Measurements from ENCODE around the gene URB1. TPM values are rescaled to one million over a fixed set of nuclear protein-coding genes. Genes with fewer than 3 reads are reported as not detected.

Gene URB1
- total RNA-seq, 2 donors from 2014 or later = 15.4 to 16.7 TPM

DNA sequence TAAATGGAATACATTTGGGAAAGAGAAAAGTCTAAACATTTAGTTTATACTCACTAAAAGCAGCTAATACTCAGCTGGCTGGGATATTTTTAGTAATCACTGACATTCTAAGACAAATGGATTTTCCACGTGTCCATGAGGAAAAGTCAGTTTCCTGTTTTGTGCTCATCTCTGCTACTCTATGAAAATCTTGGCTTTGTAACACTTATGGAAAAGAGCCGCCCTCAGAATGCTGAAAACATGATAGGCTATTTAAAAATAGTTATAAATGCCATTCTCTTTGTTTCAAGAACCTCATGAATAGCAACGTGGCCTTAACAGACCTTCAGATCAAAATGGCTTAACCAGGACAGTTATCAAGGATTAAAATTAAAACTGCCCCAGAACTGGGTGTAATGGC is 64.2 kb downstream of the URB1 start:
- Mint-ChIP-seq H3K4me3 (no peak overlapping the region), H3K27ac (no peak overlapping the region), H3K36me3 (ENCODE audit: insufficient read depth in 2 of 2) (peaks cover 11 to 49% of the 10 kb centered on the region in 2 donors), H3K9me3 (no peaks in the 10 kb centered on the region), H3K27me3 (ENCODE audit: low read depth) (no peaks in the 10 kb centered on the region), H3K4me1 (ENCODE audit: low read depth) (peaks cover 7% of the 10 kb centered on the region)
- ATAC-seq (replicated peaks in 1 of 2) (no peak), DNase-seq (no peak)

DNA sequence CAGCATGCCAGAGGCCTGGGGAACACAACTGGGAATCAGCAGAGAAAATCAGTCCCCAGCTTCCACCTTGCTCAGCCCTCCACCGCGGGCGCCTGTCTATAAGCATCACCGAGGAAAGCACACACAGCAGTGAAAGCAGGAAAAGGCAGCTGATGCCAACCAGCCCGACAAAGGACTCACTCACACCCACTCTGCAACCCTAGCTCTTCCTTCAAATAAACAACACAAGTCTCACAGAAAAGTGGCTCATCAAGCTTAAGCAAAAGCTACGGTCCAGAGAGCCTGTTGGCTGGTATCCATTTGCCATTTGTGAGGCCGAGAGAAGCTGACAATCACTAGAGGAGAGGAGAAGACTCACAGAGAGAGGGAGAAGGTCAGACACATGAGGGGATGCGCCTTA is 67.1 kb downstream of the URB1 start:
- peaks cover 11 to 44% of the 10 kb centered on the region in 2 donors for H3K36me3 Mint-ChIP-seq (ENCODE audit: insufficient read depth in 2 of 2)
- H3K27me3 Mint-ChIP-seq (ENCODE audit: low read depth) = no peaks in the 10 kb centered on the region
- ATAC-seq (replicated peaks in 1 of 2) (no peak), DNase-seq (no peak)
- H3K9me3 Mint-ChIP-seq = no peaks in the 10 kb centered on the region
- peaks cover 7% of the 10 kb centered on the region for H3K4me1 Mint-ChIP-seq (ENCODE audit: low read depth)
- no peak overlapping the region for H3K27ac Mint-ChIP-seq
- no peak overlapping the region for H3K4me3 Mint-ChIP-seq

DNA sequence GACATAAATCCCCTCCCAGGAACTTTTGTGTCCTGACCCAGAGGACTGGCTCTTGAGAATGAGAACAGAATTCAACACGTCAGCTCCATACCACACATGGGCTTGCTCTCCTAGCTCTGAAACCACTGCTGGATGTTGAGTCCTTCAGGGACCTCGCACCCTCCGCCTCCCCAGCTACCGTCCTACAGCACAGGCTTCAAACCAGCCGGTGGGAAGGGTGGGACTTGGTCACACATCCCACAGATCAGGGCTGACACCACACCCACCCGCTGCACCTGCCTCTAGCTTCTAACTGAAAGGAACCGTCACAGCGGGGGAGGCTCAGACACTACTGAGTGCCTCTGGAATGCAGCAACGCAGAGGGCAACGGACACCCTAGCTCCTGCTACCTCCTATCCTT is 70.1 kb downstream of the URB1 start:
- Mint-ChIP-seq H3K27me3 (ENCODE audit: low read depth) (no peaks in the 10 kb centered on the region), H3K4me1 (ENCODE audit: low read depth) (peaks cover 7% of the 10 kb centered on the region), H3K4me3 (no peak overlapping the region), H3K9me3 (no peaks in the 10 kb centered on the region), H3K36me3 (ENCODE audit: insufficient read depth in 2 of 2) (peaks cover 11 to 35% of the 10 kb centered on the region in 2 donors), H3K27ac (no peak overlapping the region)
- ATAC-seq (replicated peaks in 1 of 2) = no peak
- DNase-seq = no peak

DNA sequence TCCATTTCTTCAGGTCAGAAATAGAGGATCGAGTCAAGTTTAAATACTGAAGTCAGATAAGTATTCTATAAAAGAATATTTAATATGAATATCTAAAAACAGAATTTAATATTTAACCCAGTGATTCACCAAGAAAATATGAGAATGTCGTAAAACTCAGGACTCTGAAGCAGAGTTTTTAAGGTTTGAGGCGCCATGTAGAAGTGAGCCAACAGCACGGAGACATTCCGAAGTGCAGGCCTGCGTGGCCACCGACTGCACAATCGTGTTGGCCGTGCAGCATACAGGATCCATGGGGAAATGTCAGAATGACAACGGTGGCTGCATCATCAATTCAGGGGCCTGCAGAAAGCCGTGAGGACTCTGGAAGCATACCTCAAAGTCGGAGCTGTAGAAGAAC is 70.7 kb downstream of the URB1 start:
- Mint-ChIP-seq H3K36me3 (ENCODE audit: insufficient read depth in 2 of 2) (peaks cover 11 to 31% of the 10 kb centered on the region in 2 donors), H3K9me3 (no peaks in the 10 kb centered on the region), H3K27me3 (ENCODE audit: low read depth) (no peaks in the 10 kb centered on the region), H3K4me1 (ENCODE audit: low read depth) (peaks cover 7% of the 10 kb centered on the region), H3K4me3 (no peak overlapping the region), H3K27ac (no peak overlapping the region)
- ATAC-seq (replicated peaks in 1 of 2) = no peak
- no peak for DNase-seq

DNA sequence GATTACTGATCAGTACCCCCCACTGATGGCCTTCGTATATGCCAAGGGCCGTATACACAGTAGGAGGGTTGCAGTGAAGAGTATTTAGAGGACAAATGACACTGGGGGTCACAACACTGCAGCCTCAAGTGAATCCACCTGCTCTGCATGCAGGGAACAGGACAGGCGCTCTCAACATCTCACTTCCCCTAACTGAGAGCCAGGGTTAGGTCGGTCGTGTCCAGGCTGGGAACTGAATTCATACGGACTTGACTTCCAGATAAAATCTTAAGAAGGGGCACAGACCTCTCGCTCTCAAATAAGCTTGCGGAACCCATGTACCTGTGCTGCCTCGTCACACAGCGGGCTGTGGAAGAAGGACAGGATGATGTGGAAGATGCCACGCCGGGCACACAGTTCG is 71.3 kb downstream of the URB1 start:
- Mint-ChIP-seq H3K27ac (no peak overlapping the region), H3K27me3 (ENCODE audit: low read depth) (no peaks in the 10 kb centered on the region), H3K36me3 (ENCODE audit: insufficient read depth in 2 of 2) (peaks cover 8 to 26% of the 10 kb centered on the region in 2 donors), H3K4me3 (no peak overlapping the region), H3K9me3 (no peaks in the 10 kb centered on the region), H3K4me1 (ENCODE audit: low read depth) (peaks cover 4% of the 10 kb centered on the region)
- no peak for DNase-seq
- ATAC-seq (replicated peaks in 1 of 2) = no peak

DNA sequence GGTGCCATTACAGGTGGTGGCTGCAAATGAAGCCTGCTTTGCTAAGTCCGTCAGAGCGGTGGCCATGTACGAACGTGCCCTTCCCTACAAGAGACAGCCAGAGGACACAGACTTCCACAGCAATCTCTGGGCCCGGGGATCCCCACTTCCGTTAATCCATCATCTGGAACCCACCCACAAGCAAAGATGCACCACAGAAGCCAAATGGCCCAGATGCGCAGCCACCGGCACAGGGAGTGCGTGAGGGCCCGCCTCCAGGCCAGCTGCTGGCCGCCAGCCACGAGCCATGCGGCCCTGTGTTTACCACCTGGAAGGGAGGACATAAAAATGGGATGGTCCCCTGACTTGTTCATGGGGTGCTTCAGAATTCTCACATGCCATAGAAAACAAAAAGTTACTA is 72.1 kb downstream of the URB1 start:
- no peaks in the 10 kb centered on the region for H3K9me3 Mint-ChIP-seq
- H3K4me1 Mint-ChIP-seq (ENCODE audit: low read depth) = no peaks in the 10 kb centered on the region
- no peak overlapping the region for H3K4me3 Mint-ChIP-seq
- ATAC-seq (replicated peaks in 1 of 2) (no peak), DNase-seq (no peak)
- H3K36me3 Mint-ChIP-seq (ENCODE audit: insufficient read depth in 2 of 2) = peaks cover 8 to 20% of the 10 kb centered on the region in 2 donors
- H3K27me3 Mint-ChIP-seq (ENCODE audit: low read depth) = no peaks in the 10 kb centered on the region
- no peak overlapping the region for H3K27ac Mint-ChIP-seq

DNA sequence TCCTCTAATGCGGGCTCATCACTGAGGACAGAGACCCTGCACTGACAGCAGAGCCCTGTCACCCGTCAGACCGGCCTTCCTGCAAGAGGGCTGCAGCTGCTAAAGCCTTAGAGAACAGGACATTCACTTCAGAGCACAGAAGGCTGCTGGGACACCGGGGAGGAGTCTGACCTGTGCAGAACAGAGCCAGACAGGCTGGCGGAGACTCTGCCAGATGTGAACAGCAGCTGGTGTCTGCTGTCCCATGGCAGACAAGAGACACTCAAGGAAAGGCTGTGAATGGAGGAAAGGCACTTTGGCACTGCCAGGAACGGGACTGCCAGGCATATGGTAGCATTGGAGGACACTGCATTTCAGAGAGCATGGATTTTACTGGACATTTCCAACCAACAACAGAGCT is 72.8 kb downstream of the URB1 start:
- no peak overlapping the region for H3K4me3 Mint-ChIP-seq
- H3K27me3 Mint-ChIP-seq (ENCODE audit: low read depth) = no peaks in the 10 kb centered on the region
- no peaks in the 10 kb centered on the region for H3K9me3 Mint-ChIP-seq
- DNase-seq = no peak
- no peaks in the 10 kb centered on the region for H3K4me1 Mint-ChIP-seq (ENCODE audit: low read depth)
- H3K36me3 Mint-ChIP-seq (ENCODE audit: insufficient read depth in 2 of 2) = peaks cover 4 to 14% of the 10 kb centered on the region in 2 donors
- peak overlapping the region; percentile 54 for H3K27ac Mint-ChIP-seq
- ATAC-seq (replicated peaks in 1 of 2) = no peak

DNA sequence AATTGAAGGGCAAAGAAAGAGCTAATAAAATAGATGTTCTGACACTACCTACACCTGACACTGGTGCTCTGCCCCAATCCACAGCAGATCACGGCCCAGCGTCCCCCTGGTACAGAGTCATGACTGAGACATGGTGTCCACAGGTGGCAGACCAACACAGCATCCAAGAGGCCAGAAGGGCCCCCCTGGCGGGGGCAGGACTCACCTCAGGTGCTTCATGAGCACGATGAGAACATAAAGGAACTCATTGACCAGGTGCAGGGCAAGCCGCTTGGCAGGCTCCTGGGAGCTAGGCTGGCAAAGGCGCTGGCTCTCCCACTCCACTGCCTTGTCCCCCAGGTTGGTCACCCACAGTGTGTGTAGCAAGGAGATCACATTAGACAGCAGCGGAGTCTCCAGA is 73.8 kb downstream of the URB1 start:
- H3K36me3 Mint-ChIP-seq (ENCODE audit: insufficient read depth in 2 of 2) = peaks cover 4 to 6% of the 10 kb centered on the region in 2 donors
- no peak overlapping the region for H3K4me3 Mint-ChIP-seq
- H3K4me1 Mint-ChIP-seq (ENCODE audit: low read depth) = no peaks in the 10 kb centered on the region
- DNase-seq = no peak
- no peaks in the 10 kb centered on the region for H3K27me3 Mint-ChIP-seq (ENCODE audit: low read depth)
- no peak for ATAC-seq (replicated peaks in 1 of 2)
- no peak overlapping the region for H3K27ac Mint-ChIP-seq
- no peaks in the 10 kb centered on the region for H3K9me3 Mint-ChIP-seq

DNA sequence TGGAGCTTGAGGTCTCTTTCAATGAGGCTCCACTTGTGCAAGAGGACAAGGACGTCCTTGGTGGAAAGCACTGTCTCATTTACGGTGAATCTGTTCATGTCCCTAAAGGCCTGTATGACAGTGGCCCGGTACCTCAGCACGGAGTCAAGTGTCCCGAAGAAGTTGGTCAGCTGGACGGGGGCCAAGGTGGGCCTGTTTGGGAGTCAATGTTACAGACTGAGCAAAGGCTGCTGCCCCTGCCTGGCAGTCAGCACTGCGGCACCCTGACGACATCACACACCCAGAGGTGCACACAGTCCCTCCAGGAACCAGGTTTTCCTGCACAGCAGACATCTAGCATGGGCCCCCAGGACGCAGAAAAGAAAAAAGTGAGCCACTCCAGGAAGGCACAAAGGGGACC is 75.1 kb downstream of the URB1 start:
- H3K27ac Mint-ChIP-seq = no peak overlapping the region
- ATAC-seq (replicated peaks in 1 of 2) (no peak), DNase-seq (no peak)
- H3K4me1 Mint-ChIP-seq (ENCODE audit: low read depth) = no peaks in the 10 kb centered on the region
- no peaks in the 10 kb centered on the region for H3K27me3 Mint-ChIP-seq (ENCODE audit: low read depth)
- H3K4me3 Mint-ChIP-seq = no peak overlapping the region
- peaks cover 1 to 6% of the 10 kb centered on the region in 2 donors for H3K36me3 Mint-ChIP-seq (ENCODE audit: insufficient read depth in 2 of 2)
- H3K9me3 Mint-ChIP-seq = no peaks in the 10 kb centered on the region

DNA sequence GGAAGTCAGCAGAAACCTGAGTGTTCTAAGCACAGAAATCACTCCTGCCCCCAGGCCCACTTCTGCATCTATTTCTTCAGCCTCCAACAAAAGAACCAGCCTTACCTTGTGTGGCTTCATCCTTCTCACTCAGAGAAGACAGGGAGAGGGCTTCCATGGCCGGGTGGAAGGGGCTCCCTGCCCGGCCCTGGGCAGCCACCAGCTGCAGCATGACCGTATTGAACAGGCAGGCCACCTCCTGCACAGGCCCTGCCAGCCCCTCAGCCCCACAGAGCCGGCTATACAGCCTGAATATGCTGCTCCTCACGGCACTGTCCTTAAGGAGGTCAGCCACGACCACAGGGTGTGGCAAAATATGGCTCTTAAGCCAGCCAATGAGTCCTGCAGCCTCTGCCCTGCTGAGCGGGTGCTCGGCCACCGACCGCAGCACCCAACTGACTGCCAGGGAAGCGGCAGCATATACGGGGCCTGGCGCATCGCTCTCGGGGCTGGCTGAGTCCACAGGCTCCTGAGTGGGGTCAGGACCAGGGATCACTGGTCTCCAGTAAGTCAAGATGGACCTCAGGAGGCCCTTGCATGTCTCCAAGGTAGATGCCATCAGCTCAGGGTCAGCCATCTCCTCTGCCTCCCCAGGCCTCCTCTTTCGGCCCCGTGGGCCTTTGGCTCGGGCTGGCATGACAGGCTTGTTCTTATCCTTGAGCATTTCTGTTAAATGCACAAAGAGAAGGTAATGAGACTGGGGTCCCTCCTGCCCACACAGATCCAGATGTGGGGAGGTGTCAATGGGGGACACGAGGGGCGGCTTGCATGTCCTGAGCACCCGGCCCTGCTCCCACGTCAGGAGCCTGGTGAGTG is 76.2 kb downstream of the URB1 start:
- no peaks in the 10 kb centered on the region for H3K27me3 Mint-ChIP-seq (ENCODE audit: low read depth)
- no peak for DNase-seq
- no peak overlapping the region for H3K27ac Mint-ChIP-seq

DNA sequence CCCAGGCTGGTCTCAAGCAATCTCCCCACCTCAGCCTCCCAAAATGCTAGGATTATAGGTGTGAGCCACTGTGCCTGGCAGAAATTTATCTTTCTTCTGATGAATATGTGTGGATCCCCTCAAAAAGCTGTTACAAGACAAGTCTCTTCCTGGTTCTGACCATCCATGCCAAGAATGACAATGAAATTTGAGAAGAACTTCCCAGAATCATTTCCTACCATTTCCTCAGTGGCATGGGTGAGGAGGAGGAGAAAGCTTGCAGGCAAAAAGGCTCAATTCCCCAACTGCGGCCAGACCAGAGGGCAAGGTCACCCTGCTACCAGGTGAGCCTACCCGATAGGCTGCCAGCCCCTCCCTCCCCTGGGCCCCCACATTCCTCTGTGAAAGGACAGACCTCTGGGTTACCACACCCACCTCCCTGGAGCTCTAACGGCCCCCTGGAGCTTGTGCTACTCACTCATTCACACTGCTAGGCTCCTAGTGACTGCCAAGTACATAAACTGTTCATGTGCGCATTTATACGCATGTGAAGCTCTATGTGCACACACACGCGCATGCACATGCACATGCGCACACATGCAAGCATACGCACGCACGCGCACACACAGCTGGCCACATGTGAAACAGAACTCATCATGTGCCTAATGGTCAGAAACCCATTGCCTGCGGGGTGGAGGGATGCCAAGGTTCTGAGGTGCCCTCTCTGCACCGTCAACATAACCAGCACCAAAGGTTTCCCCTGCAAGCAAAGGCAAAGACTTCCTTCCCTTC is 77.1 kb downstream of the URB1 start:
- ATAC-seq (replicated peaks in 1 of 2) = no peak
- Mint-ChIP-seq H3K4me3 (no peak overlapping the region), H3K36me3 (ENCODE audit: insufficient read depth in 2 of 2) (peaks cover 6% of the 10 kb centered on the region in 2 donors), H3K27ac (no peak overlapping the region), H3K4me1 (ENCODE audit: low read depth) (peaks cover 10% of the 10 kb centered on the region), H3K9me3 (no peaks in the 10 kb centered on the region), H3K27me3 (ENCODE audit: low read depth) (no peaks in the 10 kb centered on the region)
- DNase-seq = no peak

More for the DNA sequence above, 76.2 kb downstream of the URB1 start:
- Mint-ChIP-seq H3K9me3 (no peaks in the 10 kb centered on the region), H3K4me3 (no peak overlapping the region), H3K36me3 (ENCODE audit: insufficient read depth in 2 of 2) (peaks cover 6% of the 10 kb centered on the region in 2 donors), H3K4me1 (ENCODE audit: low read depth) (peaks cover 3% of the 10 kb centered on the region)
- ATAC-seq (replicated peaks in 1 of 2) = no peak

DNA sequence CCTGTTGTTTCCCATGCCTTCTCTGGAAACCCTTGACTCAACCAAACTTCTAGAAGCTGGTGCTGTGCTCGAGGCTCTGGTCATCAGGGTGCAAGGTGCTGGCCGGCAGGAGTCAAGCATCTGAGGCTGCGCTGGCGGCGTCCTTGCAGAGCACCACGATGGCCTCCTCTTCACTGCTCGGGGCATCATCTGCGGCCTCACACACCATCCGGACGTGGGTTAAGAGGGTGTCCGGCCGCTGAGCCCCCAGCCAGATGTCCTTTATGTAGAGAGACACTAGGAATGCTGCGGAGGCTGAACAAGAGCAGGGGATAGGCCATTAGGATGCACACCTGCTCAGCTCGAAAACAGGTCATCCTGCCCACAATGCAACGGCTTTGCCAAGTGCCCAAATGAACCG is 78.0 kb downstream of the URB1 start:
- Mint-ChIP-seq H3K36me3 (ENCODE audit: insufficient read depth in 2 of 2) (peaks cover 2 to 4% of the 10 kb centered on the region in 2 donors), H3K4me1 (ENCODE audit: low read depth) (peaks cover 11% of the 10 kb centered on the region), H3K4me3 (no peak overlapping the region), H3K27me3 (ENCODE audit: low read depth) (no peaks in the 10 kb centered on the region), H3K9me3 (no peaks in the 10 kb centered on the region), H3K27ac (no peak overlapping the region)
- ATAC-seq (replicated peaks in 1 of 2) = no peak
- no peak for DNase-seq

DNA sequence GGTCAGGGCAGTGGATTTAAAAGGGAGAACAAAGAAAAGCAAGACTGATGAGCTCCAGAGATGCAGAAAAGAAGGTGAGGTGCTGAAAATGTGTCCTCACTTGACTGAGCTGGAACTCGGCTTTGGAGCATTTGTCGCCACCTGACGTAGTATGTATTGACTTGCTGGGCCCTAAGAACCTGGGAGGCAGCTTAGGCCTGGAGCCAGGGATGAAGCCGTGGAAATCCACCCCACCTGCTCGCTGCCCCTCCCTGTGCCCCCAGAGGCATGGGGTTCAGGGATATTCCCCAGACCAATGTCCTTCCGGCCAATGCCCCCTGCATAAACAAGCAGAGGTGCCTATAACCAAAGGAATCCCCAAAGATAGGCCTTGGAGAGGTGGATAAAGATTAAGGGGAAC is 79.8 kb downstream of the URB1 start:
- H3K27me3 Mint-ChIP-seq (ENCODE audit: low read depth) = no peaks in the 10 kb centered on the region
- H3K27ac Mint-ChIP-seq = no peak overlapping the region
- no peaks in the 10 kb centered on the region for H3K9me3 Mint-ChIP-seq
- no peak for ATAC-seq (replicated peaks in 1 of 2)
- H3K4me3 Mint-ChIP-seq = no peak overlapping the region
- no peak for DNase-seq
- peaks cover 2 to 4% of the 10 kb centered on the region in 2 donors for H3K36me3 Mint-ChIP-seq (ENCODE audit: insufficient read depth in 2 of 2)
- peaks cover 11% of the 10 kb centered on the region for H3K4me1 Mint-ChIP-seq (ENCODE audit: low read depth)
